ENCODE measurements around the gene DDX23. TPM values are rescaled to one million over a fixed set of nuclear protein-coding genes. Genes with fewer than 3 reads are reported as not detected.
"Not testable (repeated sequence)": the region's sequence is repeated elsewhere in the genome, so short reads cannot be mapped to it uniquely, and the experiment has no call there.

DDX23 gene
- polyA plus RNA-seq, 1 of the 3 experiments (the other 2 are of a cell fraction): 50.4 TPM

- Histone ChIP-seq H3K9me2 (no peaks in the 10 kb centered on the region), H3K9ac (peak overlapping the region; percentile 46; the same call in 1 of the 2 replicates), H3K79me2 (ENCODE audit: insufficient read depth) (peaks cover 40% of the 10 kb centered on the region), H3K9me3 (no peaks in the 10 kb centered on the region), H3K36me3 (replicated peaks in 1 of 2; ENCODE audit: control insufficient read depth in 1 of 2, insufficient read depth in 2 of 2, low read length in 1 of 2) (peaks cover 0 to 8% of the 10 kb centered on the region in 2 experiments), H3K4me1 (ENCODE audit: control insufficient read depth in 1 of 2, insufficient read depth in 2 of 2, low read depth in 1 of 2, low read length in 1 of 2) (peaks cover 0 to 13% of the 10 kb centered on the region in 2 experiments; a peak in 2 of 4 replicates), H4K20me1 (ENCODE audit: insufficient read depth) (no peaks in the 10 kb centered on the region), H3K4me3 (ENCODE audit: low read depth in 2 of 2, low read length in 1 of 2) (peak overlapping the region; percentile 85 to 92), H3K4me2 (peak overlapping the region; percentile 70), H2AFZ (ENCODE audit: low read depth) (peak overlapping the region; percentile 75), H3K27ac (ENCODE audit: low read depth in 2 of 2, low read length in 1 of 2) (peak overlapping the region; percentile 47 to 61; a peak in 3 of 4 replicates), H3K27me3 (ENCODE audit: insufficient read depth) (no peaks in the 10 kb centered on the region), H3F3A (replicated peaks; ENCODE audit: insufficient read depth) (no peaks in the 10 kb centered on the region)
- ChIA-PET CTCF (interaction anchor here (0.6 to 34.8 kb wide), 60 partner anchors 10 to 245 kb away, joined by 3 to 667 read pairs (median 6); partner anchors contain the start of genes ARF3, CACNB3, DHH and FKBP11), POLR2A (interaction anchor here (0.6 to 2.3 kb wide), 5 partner anchors 12 to 45 kb away, joined by 3 to 31 read pairs (median 5); no protein-coding TSS in a partner anchor)
- peak; percentile 74 for DNase-seq
- WGBS (ENCODE audit: low lambda C conversion rate): 2% methylated on average over 11 of the region's 11 CpGs
- 0 out of 2 replicates have a peak, but pooled peaks have one; percentile 14 for TF ChIP-seq GATA2 (CRISPR knock-in tag; IDR thresholded peaks at IDR 0.05)
- TF ChIP-seq SMC3 (IDR thresholded peaks at IDR 0.05; ENCODE audit: low read depth, low read length): peak; percentile 86
- TF ChIP-seq FOXM1 (IDR thresholded peaks at IDR 0.05; ENCODE audit: low read depth): no peak
- TF ChIP-seq MEF2A (IDR thresholded peaks at IDR 0.05; ENCODE audit: borderline replicate concordance, low read depth): no peak
- TF ChIP-seq USF2 (IDR thresholded peaks at IDR 0.05; ENCODE audit: borderline replicate concordance, low read depth, low read length): no peak
- TF ChIP-seq POLR2AphosphoS5 (IDR thresholded peaks at IDR 0.05; ENCODE audit: low read depth, low read length): no peak
- TF ChIP-seq RAD21 (IDR thresholded peaks at IDR 0.05; ENCODE audit: low read length): peak; percentile 95
- TF ChIP-seq NFIC (IDR thresholded peaks at IDR 0.05; ENCODE audit: borderline replicate concordance): no peak
- TF ChIP-seq RFX5 (IDR thresholded peaks at IDR 0.05; ENCODE audit: low read length): no peak
- TF ChIP-seq TCF12 (IDR thresholded peaks at IDR 0.05): no peak
- no peak for TF ChIP-seq EP300 (IDR thresholded peaks at IDR 0.05; ENCODE audit: borderline replicate concordance in 1 of 2, low read depth in 1 of 2, low read length in 1 of 2)
- peak; percentile 85 for TF ChIP-seq CTCF (IDR thresholded peaks at IDR 0.05)
- TF ChIP-seq SIN3A (IDR thresholded peaks at IDR 0.05; ENCODE audit: borderline replicate concordance, low read depth, low read length): no peak
- 0 out of 2 replicates have a peak, but pooled peaks have one; percentile 23 for TF ChIP-seq RCOR1 (IDR thresholded peaks at IDR 0.05; ENCODE audit: low read length)
- TF ChIP-seq PBX3 (IDR thresholded peaks at IDR 0.05): no peak
Measured at GRCh38 chr12:48852734-48853688, 1.0 kb upstream of the DDX23 start.

GRCh38 chr12:48842021-48842420 is 9.9 kb downstream of the DDX23 start:
- Histone ChIP-seq H3K79me2 (ENCODE audit: insufficient read depth) (peaks cover 18% of the 10 kb centered on the region; the same call in 1 of the 2 replicates), H3K36me3 (replicated peaks in 1 of 2; ENCODE audit: control insufficient read depth in 1 of 2, insufficient read depth in 2 of 2, low read length in 1 of 2) (peaks cover 40 to 52% of the 10 kb centered on the region in 2 experiments)
- H3K4me2 ChIP-seq; H3K9me2 ChIP-seq; H3F3A ChIP-seq (replicated peaks; ENCODE audit: insufficient read depth); DNase-seq; POLR2A ChIA-PET; H3K27me3 ChIP-seq (ENCODE audit: insufficient read depth); H3K9ac ChIP-seq; H3K27ac ChIP-seq (ENCODE audit: low read depth in 2 of 2, low read length in 1 of 2); H3K9me3 ChIP-seq; H3K4me3 ChIP-seq (ENCODE audit: low read depth in 2 of 2, low read length in 1 of 2); H4K20me1 ChIP-seq (ENCODE audit: insufficient read depth); H3K4me1 ChIP-seq (ENCODE audit: control insufficient read depth in 1 of 2, insufficient read depth in 2 of 2, low read depth in 1 of 2, low read length in 1 of 2); H2AFZ ChIP-seq (ENCODE audit: low read depth): not testable (repeated sequence)
- WGBS (ENCODE audit: low lambda C conversion rate): 98% methylated on average over 10 of the region's 29 CpGs
- CTCF ChIA-PET: interaction anchor here (2.3 kb wide), 1 partner anchor 11 kb away, joined by 5 read pairs; no protein-coding TSS in a partner anchor

Data from SK-N-SH (cell line).